Measurements from ENCODE around the gene ZNF14. TPM values are rescaled to one million over a fixed set of nuclear protein-coding genes. Genes with fewer than 3 reads are reported as not detected.

The ZNF14 gene
- total and polyA plus RNA-seq, 9 of the 15 experiments (the other 6 are each of a cell fraction or from before 2014, with no cell fraction given) = 1.9 to 7.0 (median 4.0) TPM

- TF ChIP-seq SETDB1 (IDR thresholded peaks at IDR 0.05; ENCODE audit: low read length) = no peak
- TF ChIP-seq RCOR1 (IDR thresholded peaks at IDR 0.05; ENCODE audit: borderline replicate concordance in 1 of 2, low read depth in 2 of 2, low read length in 2 of 2) = no peak
- no peak for TF ChIP-seq MTF1 (CRISPR knock-in tag; IDR thresholded peaks at IDR 0.05; ENCODE audit: borderline replicate concordance)
- no peak for TF ChIP-seq CREB1 (IDR thresholded peaks at IDR 0.05)
- no peak for TF ChIP-seq CREB1 (CRISPR knock-in tag; IDR thresholded peaks at IDR 0.05)
- TF ChIP-seq SAP30 (IDR thresholded peaks at IDR 0.05; ENCODE audit: borderline replicate concordance, insufficient read depth, low read depth, low read length, poor library complexity, severe bottlenecking) = no peak
- no peak for TF ChIP-seq ZNF212 (CRISPR knock-in tag; IDR thresholded peaks at IDR 0.05)
- peak; percentile 84 for TF ChIP-seq MEIS2 (IDR thresholded peaks at IDR 0.05; ENCODE audit: partially characterized antibody)
- no peak for TF ChIP-seq HOMEZ (CRISPR knock-in tag; IDR thresholded peaks at IDR 0.05)
- no peak for TF ChIP-seq KLF1 (tag; IDR thresholded peaks at IDR 0.05)
- TF ChIP-seq ATF4 (CRISPR knock-in tag; IDR thresholded peaks at IDR 0.05) = no peak
- TF ChIP-seq ZNF436 (CRISPR knock-in tag; IDR thresholded peaks at IDR 0.05) = no peak
- no peak for TF ChIP-seq ZC3H8 (IDR thresholded peaks at IDR 0.05)
- no peak for TF ChIP-seq MECOM (CRISPR knock-in tag; IDR thresholded peaks at IDR 0.05)
- TF ChIP-seq SOX6 (IDR thresholded peaks at IDR 0.05) = no peak
- no peak for TF ChIP-seq NR2F6 (CRISPR knock-in tag; IDR thresholded peaks at IDR 0.05)
- TF ChIP-seq ZNF12 (CRISPR knock-in tag; IDR thresholded peaks at IDR 0.05) = no peak
- TF ChIP-seq IRF9 (tag; IDR thresholded peaks at IDR 0.05) = no peak
- no peak for TF ChIP-seq CREBBP (IDR thresholded peaks at IDR 0.05; ENCODE audit: low read depth, low read length)
- TF ChIP-seq TFAM (CRISPR knock-in tag; conservative IDR thresholded peaks at IDR 0.05) = no peak
- no peak for TF ChIP-seq NFIX (CRISPR knock-in tag; IDR thresholded peaks at IDR 0.05; ENCODE audit: low read depth)
- TF ChIP-seq ATF1 (CRISPR knock-in tag; IDR thresholded peaks at IDR 0.05) = no peak
- peak; percentile 33; the same call in 1 of the 2 replicates for TF ChIP-seq ATF1 (tag; IDR thresholded peaks at IDR 0.05)
Observed at GRCh38 chr19:19668230-19669012, 64.5 kb downstream of the ZNF14 start, which contains the start of gene ZNF101 (continued).

Measured in K562 (cell line).